Neural cell (in vitro differentiated cells): ENCODE results near the gene SLC4A7. TPM values are rescaled to one million over a fixed set of nuclear protein-coding genes. Genes with fewer than 3 reads are reported as not detected.

ENCODE experiments used
- H2AFZ ChIP-seq: fragments of 200-600, 300-800 bp; sonication (generic), shearing (Covaris generic); 2 replicates; pipeline ENCODE4 v1.6.0; 2014; ENCODE audit warnings: low read depth, mild to moderate bottlenecking, antibody characterized with exemption, low read length, moderate library complexity
- H3F3A ChIP-seq: fragments of 200-600 bp; shearing (Covaris generic); 2 replicates; pipeline ENCODE4 v1.6.1; 2016; ENCODE audit warnings: mild to moderate bottlenecking, moderate library complexity, mixed read lengths, antibody characterized with exemption, low read length; ENCODE audit not compliant: insufficient read depth, poor library complexity, severe bottlenecking
- H3K27ac ChIP-seq: fragments of 200-600, 300-800 bp; sonication (generic), shearing (Covaris generic); 2 replicates; pipeline ENCODE4 v1.5.1; 2014; ENCODE audit warnings: mild to moderate bottlenecking, low read length, moderate library complexity
- H3K27me3 ChIP-seq: fragments of 300-800, 200-600 bp; sonication (generic), shearing (Covaris generic); 2 replicates; pipeline ENCODE4 v1.6.0; 2014; ENCODE audit warnings: mild to moderate bottlenecking, low read depth, low read length, moderate library complexity; ENCODE audit not compliant: insufficient read depth
- H3K36me3 ChIP-seq: fragments of 300-800, 200-600 bp; sonication (generic), shearing (Covaris generic); 2 replicates; pipeline ENCODE4 v1.5.1; 2014; ENCODE audit warnings: mild to moderate bottlenecking, antibody characterized with exemption, low read length, moderate library complexity; ENCODE audit not compliant: insufficient read depth
- H3K4me2 ChIP-seq: fragments of 300-800, 200-600 bp; sonication (generic), shearing (Covaris generic); 2 replicates; pipeline ENCODE4 v1.6.0; 2014; ENCODE audit warnings: mild to moderate bottlenecking, low read length
- H3K4me3 ChIP-seq: fragments of 300-800, 200-600 bp; sonication (generic), shearing (Covaris generic); 2 replicates; pipeline ENCODE4 v1.5.1; 2014; ENCODE audit warnings: mild to moderate bottlenecking, low read length, moderate library complexity
- H3K79me2 ChIP-seq: fragments of 200-600 bp; shearing (Covaris generic); replicated peaks from 2 replicates; pipeline ENCODE4 v1.6.0; 2014; ENCODE audit warnings: mild to moderate bottlenecking, low read length, moderate library complexity; ENCODE audit not compliant: insufficient read depth
- H3K9ac ChIP-seq: fragments of 300-800, 200-600 bp; sonication (generic), shearing (Covaris generic); 2 replicates; pipeline ENCODE4 v1.6.1; 2016; ENCODE audit warnings: mild to moderate bottlenecking, low read length, mixed read lengths
- H3K9me2 ChIP-seq: fragments of 200-600 bp; shearing (Covaris generic); 2 replicates; pipeline ENCODE4 v1.6.1; 2016; ENCODE audit warnings: mild to moderate bottlenecking, low read length, mixed read lengths; ENCODE audit not compliant: insufficient read depth
- H3K9me3 ChIP-seq: fragments of 200-600, 300-800 bp; sonication (generic), shearing (Covaris generic); 2 replicates; pipeline ENCODE4 v1.6.1; 2016; ENCODE audit warnings: mild to moderate bottlenecking, mixed run types, low read length, moderate library complexity, mixed read lengths
- H4K20me1 ChIP-seq: fragments of 200-600 bp; shearing (Covaris generic); 2 replicates; pipeline ENCODE4 v1.6.1; 2016; ENCODE audit warnings: mild to moderate bottlenecking, mixed run types; ENCODE audit not compliant: insufficient read depth
- EP300 ChIP-seq: fragments of 450-650 bp; conservative IDR thresholded peaks from 2 replicates; pipeline ENCODE4 v1.6.1; 2014; ENCODE audit warnings: antibody characterized with exemption, mild to moderate bottlenecking, moderate library complexity; ENCODE audit not compliant: poor library complexity, severe bottlenecking
- EZH2 ChIP-seq: fragments of 200-600, 300-800 bp; shearing (Covaris generic), sonication (generic); IDR thresholded peaks from 2 replicates; pipeline ENCODE4 v1.6.1; 2014; ENCODE audit warnings: antibody characterized with exemption, low read length, borderline replicate concordance, mild to moderate bottlenecking; ENCODE audit not compliant: insufficient read depth, poor library complexity, severe bottlenecking
- MXI1 ChIP-seq: fragments of 450-650 bp; conservative IDR thresholded peaks from 2 replicates; pipeline ENCODE4 v1.6.1; 2014; ENCODE audit warnings: antibody characterized with exemption, mild to moderate bottlenecking; ENCODE audit not compliant: poor library complexity, severe bottlenecking
- POLR2AphosphoS5 ChIP-seq: IDR thresholded peaks from 2 replicates; pipeline ENCODE4 v1.6.1; 2012
- RAD21 ChIP-seq: fragments of 450-650 bp; conservative IDR thresholded peaks from 2 replicates; pipeline ENCODE4 v1.6.1; 2014; ENCODE audit warnings: antibody characterized with exemption, mild to moderate bottlenecking, moderate library complexity
- REST ChIP-seq: IDR thresholded peaks from 2 replicates; pipeline ENCODE4 v1.6.1; 2012; ENCODE audit warnings: borderline replicate concordance
- SMC3 ChIP-seq: fragments of 450-650 bp; conservative IDR thresholded peaks from 2 replicates; pipeline ENCODE4 v1.6.1; 2014; ENCODE audit warnings: antibody characterized with exemption, mild to moderate bottlenecking, moderate library complexity; ENCODE audit not compliant: poor library complexity
- polyA plus RNA-seq: library from polyadenylated mRNA; depleted of rRNA; stranded (reverse); fragments of >200 nt; gene quantifications from 2 replicates; pipeline ENCODE4 v1.2.3, GENCODE V29; 2014
- small RNA-seq, 3 experiments: library from RNA; depleted of rRNA; stranded (forward); fragments of <200 nt; gene quantifications; one replicate each; pipeline ENCODE3, GENCODE V24; 2012
- TF ChIP-seq, protein P1 (sequence below): fragments of 450-650 bp; IDR thresholded peaks from 2 replicates; pipeline ENCODE4 v1.5.1; 2014; ENCODE audit warnings: antibody characterized with exemption, mild to moderate bottlenecking, moderate library complexity; ENCODE audit not compliant: poor library complexity, severe bottlenecking

The SLC4A7 gene
- polyA plus RNA-seq, 1 donor from 2014 or later, result 96.9 TPM

DNA sequence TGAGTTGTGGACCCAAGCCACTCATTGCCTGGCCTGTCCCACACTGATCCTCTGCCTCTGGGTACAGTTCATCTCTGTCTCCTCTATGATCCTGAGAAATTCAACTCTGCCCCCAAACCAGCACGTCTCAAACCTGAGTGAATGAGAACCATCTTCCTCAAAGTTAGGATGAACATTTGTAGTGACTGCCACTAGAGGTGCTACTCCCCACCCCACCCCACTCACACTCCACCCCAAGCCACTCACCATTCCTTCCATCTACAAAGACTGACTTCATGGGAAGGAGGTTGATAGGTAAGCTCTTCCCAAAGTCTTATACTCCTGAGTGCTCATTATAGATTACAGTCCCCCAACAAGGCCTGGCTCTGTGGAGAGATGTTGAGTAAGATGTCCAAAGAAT is 158.8 kb downstream of the SLC4A7 start:
- TF ChIP-seq EZH2 (no peak), MXI1 (no peak), REST (no peak), POLR2AphosphoS5 (no peak), RAD21 (no peak), EP300 (no peak), SMC3 (no peak)
- TF ChIP-seq, protein P1, sequence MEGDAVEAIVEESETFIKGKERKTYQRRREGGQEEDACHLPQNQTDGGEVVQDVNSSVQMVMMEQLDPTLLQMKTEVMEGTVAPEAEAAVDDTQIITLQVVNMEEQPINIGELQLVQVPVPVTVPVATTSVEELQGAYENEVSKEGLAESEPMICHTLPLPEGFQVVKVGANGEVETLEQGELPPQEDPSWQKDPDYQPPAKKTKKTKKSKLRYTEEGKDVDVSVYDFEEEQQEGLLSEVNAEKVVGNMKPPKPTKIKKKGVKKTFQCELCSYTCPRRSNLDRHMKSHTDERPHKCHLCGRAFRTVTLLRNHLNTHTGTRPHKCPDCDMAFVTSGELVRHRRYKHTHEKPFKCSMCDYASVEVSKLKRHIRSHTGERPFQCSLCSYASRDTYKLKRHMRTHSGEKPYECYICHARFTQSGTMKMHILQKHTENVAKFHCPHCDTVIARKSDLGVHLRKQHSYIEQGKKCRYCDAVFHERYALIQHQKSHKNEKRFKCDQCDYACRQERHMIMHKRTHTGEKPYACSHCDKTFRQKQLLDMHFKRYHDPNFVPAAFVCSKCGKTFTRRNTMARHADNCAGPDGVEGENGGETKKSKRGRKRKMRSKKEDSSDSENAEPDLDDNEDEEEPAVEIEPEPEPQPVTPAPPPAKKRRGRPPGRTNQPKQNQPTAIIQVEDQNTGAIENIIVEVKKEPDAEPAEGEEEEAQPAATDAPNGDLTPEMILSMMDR, result no peak

DNA sequence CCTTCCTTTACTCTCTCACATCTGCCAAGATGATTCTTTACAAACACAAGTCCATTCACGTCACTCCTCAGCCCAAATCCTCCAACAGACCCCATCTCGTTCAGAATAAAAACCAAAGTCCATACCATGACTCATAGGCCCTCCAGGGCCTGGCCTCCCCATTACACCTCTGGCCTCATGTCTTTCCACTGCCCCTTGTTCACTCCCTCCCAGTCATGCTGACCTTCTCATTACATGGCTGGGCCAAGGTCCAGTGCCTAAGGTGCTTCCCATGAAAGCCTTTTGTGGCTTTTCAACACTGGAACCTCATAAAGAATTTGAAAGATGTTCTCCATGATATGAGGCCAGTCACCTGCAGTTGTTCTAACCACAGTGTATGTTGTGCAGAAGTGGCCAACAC is 159.5 kb downstream of the SLC4A7 start:
- no peaks in the 10 kb centered on the region for H3K79me2 ChIP-seq
- H3K4me2 ChIP-seq, result no peak overlapping the region
- no peak overlapping the region for H3K9ac ChIP-seq
- H4K20me1 ChIP-seq, result no peaks in the 10 kb centered on the region
- TF ChIP-seq EP300, result no peak
- no peak for TF ChIP-seq SMC3
- TF ChIP-seq MXI1, result no peak
- H3K4me3 ChIP-seq, result no peak overlapping the region
- no peaks in the 10 kb centered on the region for H3K9me2 ChIP-seq
- H3K27me3 ChIP-seq, result no peaks in the 10 kb centered on the region
- no peak overlapping the region for H3K27ac ChIP-seq
- H2AFZ ChIP-seq, result no peak overlapping the region
- no peaks in the 10 kb centered on the region for H3F3A ChIP-seq
- no peaks in the 10 kb centered on the region for H3K36me3 ChIP-seq
- no peaks in the 10 kb centered on the region for H3K9me3 ChIP-seq

More for the DNA sequence above, 158.8 kb downstream of the SLC4A7 start:
- Histone ChIP-seq H3K36me3 (no peaks in the 10 kb centered on the region), H3K27me3 (no peaks in the 10 kb centered on the region), H3K9ac (no peak overlapping the region), H3K9me2 (no peaks in the 10 kb centered on the region), H3F3A (no peaks in the 10 kb centered on the region), H3K9me3 (no peaks in the 10 kb centered on the region), H3K4me3 (no peak overlapping the region), H3K27ac (no peak overlapping the region), H3K4me2 (no peak overlapping the region), H3K79me2 (no peaks in the 10 kb centered on the region), H2AFZ (no peak overlapping the region), H4K20me1 (no peaks in the 10 kb centered on the region)

DNA sequence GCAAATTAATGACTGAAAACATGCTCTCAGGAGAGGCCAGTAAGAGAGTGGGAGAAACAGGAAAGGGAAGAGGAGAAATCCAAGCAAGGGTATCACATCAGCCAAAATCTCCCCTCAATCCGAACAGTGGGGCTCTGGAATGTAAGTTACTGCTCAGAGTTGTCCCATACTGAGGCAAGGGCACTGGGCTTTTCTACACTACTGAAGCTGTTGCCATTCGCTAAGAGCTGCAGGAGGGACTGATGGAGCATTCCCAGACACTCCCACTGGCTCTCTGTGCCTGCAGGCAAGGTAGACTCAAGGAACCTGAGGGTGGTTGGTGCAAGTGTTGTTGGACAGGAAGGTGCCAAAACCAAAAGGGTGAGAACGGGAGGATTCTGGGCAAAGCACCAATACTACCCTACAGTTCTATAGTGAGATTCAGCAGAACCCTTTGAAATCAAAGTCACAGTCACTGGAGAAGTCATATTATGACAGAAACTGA is 161.1 kb downstream of the SLC4A7 start:
- H3K36me3 ChIP-seq, result no peaks in the 10 kb centered on the region
- H3K9me2 ChIP-seq, result no peaks in the 10 kb centered on the region
- H3K79me2 ChIP-seq, result no peaks in the 10 kb centered on the region
- no peak for TF ChIP-seq POLR2AphosphoS5
- H4K20me1 ChIP-seq, result no peaks in the 10 kb centered on the region
- no peak overlapping the region for H2AFZ ChIP-seq
- no peaks in the 10 kb centered on the region for H3K9me3 ChIP-seq
- no peak overlapping the region for H3K9ac ChIP-seq
- H3K4me3 ChIP-seq, result no peak overlapping the region
- H3K4me2 ChIP-seq, result no peak overlapping the region
- H3K27me3 ChIP-seq, result no peaks in the 10 kb centered on the region
- no peaks in the 10 kb centered on the region for H3F3A ChIP-seq
- H3K27ac ChIP-seq, result no peak overlapping the region

Small RNA genes within 50 kb of the gene (small RNA-seq; reads per million reads assigned to genes)
- gene AC137675.1, result 0 reads per million in 3 experiments
- 0 to 0.08 (median 0) reads per million in 3 experiments for gene RNU1-96P

Other genes starting within 250 kb of the SLC4A7 start
- gene NEK10, start 115.0 kb downstream of the SLC4A7 start, polyA plus RNA-seq, result 17.6 and 29.7 TPM in 2 replicates
- 0.24 TPM in 1 of 2 replicates, not detected in the other for gene EOMES, start 237.9 kb upstream of the SLC4A7 start, polyA plus RNA-seq